ENCODE results near the gene FAT1. TPM values are rescaled to one million over a fixed set of nuclear protein-coding genes. Genes with fewer than 3 reads are reported as not detected.

Gene FAT1
- total RNA-seq, 1 donor from 2014 or later = 344 TPM

DNA sequence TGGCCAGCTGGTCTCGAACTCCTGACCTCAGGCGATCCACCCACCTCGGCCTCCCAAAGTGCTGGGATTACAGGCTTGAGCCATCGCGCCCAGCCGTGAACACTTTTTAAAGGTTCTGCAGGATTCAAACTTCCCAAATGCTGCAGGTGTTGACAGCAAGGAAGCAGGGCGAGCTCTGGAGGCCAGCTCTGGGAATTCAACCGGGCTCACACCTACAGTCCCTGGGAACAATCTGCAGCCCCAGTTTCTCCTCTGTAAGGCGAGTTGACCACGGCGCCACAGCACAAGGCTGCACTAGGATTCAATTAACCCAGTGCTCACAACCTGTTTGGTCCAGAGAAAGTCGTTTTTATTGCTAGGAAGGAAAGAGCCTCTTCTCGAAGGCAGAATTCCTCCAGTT lies 169.9 kb downstream of the FAT1 start:
- Histone ChIP-seq H3K27me3 (ENCODE audit: control insufficient read depth, insufficient read depth, low read length) (peaks cover 4% of the 10 kb centered on the region), H3K36me3 (ENCODE audit: control insufficient read depth, insufficient read depth, low read length) (no peaks in the 10 kb centered on the region), H3K4me3 (ENCODE audit: low read depth, low read length) (no peak overlapping the region)
- TF ChIP-seq, protein P1, sequence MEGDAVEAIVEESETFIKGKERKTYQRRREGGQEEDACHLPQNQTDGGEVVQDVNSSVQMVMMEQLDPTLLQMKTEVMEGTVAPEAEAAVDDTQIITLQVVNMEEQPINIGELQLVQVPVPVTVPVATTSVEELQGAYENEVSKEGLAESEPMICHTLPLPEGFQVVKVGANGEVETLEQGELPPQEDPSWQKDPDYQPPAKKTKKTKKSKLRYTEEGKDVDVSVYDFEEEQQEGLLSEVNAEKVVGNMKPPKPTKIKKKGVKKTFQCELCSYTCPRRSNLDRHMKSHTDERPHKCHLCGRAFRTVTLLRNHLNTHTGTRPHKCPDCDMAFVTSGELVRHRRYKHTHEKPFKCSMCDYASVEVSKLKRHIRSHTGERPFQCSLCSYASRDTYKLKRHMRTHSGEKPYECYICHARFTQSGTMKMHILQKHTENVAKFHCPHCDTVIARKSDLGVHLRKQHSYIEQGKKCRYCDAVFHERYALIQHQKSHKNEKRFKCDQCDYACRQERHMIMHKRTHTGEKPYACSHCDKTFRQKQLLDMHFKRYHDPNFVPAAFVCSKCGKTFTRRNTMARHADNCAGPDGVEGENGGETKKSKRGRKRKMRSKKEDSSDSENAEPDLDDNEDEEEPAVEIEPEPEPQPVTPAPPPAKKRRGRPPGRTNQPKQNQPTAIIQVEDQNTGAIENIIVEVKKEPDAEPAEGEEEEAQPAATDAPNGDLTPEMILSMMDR (IDR thresholded peaks at IDR 0.05; ENCODE audit: insufficient read depth, low read length, poor library complexity, severe bottlenecking) = no peak
- no peak for DNase-seq (ENCODE audit: low read depth)

DNA sequence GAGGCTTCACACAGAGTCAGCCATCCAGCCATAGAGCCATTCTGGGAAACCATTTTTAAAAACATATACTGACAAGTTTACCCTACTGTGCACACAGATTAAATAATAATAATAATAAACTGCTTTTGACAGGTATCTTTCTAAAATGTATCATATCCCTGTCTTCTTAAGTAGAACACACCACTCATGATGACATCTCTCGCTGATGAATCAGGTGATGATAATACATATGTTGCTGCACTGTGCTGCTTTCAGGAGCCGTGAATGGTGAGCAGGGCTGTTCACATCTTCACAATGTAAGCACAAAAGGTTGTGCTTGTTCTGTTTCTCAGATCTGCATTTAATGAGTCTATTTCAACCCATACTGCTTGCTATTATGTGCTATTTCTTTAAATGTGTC lies 171.8 kb downstream of the FAT1 start:
- TF ChIP-seq, protein P1 (IDR thresholded peaks at IDR 0.05; ENCODE audit: insufficient read depth, low read length, poor library complexity, severe bottlenecking) = no peak
- Histone ChIP-seq H3K27me3 (ENCODE audit: control insufficient read depth, insufficient read depth, low read length) (peaks cover 4% of the 10 kb centered on the region), H3K4me3 (ENCODE audit: low read depth, low read length) (no peak overlapping the region), H3K36me3 (ENCODE audit: control insufficient read depth, insufficient read depth, low read length) (no peaks in the 10 kb centered on the region)
- no peak for DNase-seq (ENCODE audit: low read depth)

DNA sequence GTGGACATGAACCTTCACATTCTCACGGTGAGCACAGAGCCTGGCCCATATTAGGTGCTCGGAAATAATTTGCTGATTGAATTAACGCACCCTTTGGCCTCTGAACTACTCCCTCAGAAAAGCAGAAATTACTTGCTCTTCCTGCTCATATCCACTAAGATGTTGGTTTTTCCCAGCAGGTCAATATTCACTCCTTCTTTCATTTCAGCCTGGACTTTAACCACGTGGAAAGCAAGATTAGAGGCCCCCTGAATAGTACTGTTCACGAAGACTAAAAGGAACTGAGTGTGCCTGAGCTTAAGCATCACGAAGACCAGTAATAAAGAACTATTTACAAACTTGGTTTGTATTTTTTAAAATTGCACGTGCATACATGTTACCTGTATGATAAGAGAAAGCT lies 178.2 kb downstream of the FAT1 start:
- no peaks in the 10 kb centered on the region for H3K27me3 ChIP-seq (ENCODE audit: control insufficient read depth, insufficient read depth, low read length)
- no peak for DNase-seq (ENCODE audit: low read depth)
- TF ChIP-seq, protein P1 (IDR thresholded peaks at IDR 0.05; ENCODE audit: insufficient read depth, low read length, poor library complexity, severe bottlenecking) = no peak
- no peaks in the 10 kb centered on the region for H3K36me3 ChIP-seq (ENCODE audit: control insufficient read depth, insufficient read depth, low read length)
- H3K4me3 ChIP-seq (ENCODE audit: low read depth, low read length) = no peak overlapping the region

DNA sequence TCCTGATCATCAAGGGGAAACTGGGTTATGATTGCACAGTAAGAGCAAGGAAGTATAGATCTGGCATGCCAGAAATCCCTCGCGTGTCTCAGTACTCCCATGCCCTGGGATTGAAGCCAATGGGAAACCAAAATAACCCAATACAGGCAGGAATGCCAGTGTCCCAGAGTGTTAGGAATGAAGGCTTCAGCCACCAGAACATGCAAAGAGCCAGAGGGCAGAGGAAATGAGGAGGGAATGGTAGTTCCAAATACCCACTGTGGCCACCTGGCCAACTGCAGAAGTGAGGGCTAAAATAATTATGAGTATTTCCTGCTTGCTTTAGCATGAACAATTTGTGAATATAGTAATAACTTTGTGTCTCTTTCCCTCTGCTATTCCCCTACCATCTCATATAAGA lies 180.4 kb downstream of the FAT1 start:
- Histone ChIP-seq H3K4me3 (ENCODE audit: low read depth, low read length) (no peak overlapping the region), H3K27me3 (ENCODE audit: control insufficient read depth, insufficient read depth, low read length) (no peaks in the 10 kb centered on the region), H3K36me3 (ENCODE audit: control insufficient read depth, insufficient read depth, low read length) (no peaks in the 10 kb centered on the region)
- TF ChIP-seq, protein P1 (IDR thresholded peaks at IDR 0.05; ENCODE audit: insufficient read depth, low read length, poor library complexity, severe bottlenecking) = no peak
- DNase-seq (ENCODE audit: low read depth) = no peak

DNA sequence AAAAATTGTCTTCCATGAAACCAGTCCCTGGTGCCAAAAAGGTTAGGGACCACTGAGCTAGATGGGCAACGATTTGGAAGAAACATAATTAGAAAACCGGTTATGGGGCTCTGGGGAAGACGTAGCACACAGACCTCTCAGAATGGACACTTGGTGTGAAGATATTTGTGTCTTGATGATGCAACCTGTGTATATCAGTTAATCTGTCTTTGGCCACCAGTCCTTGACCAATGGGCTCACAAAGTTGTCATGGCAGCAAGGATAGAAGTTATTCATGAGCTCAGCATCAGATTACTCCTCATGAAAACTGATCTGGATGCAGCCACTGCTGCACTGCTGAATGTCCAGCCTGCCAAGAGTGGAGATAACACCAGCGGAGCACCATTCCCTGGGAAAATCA lies 181.9 kb downstream of the FAT1 start:
- TF ChIP-seq, protein P1 (IDR thresholded peaks at IDR 0.05; ENCODE audit: insufficient read depth, low read length, poor library complexity, severe bottlenecking) = no peak
- no peak for DNase-seq (ENCODE audit: low read depth)
- no peak overlapping the region for H3K4me3 ChIP-seq (ENCODE audit: low read depth, low read length)
- no peaks in the 10 kb centered on the region for H3K27me3 ChIP-seq (ENCODE audit: control insufficient read depth, insufficient read depth, low read length)
- no peaks in the 10 kb centered on the region for H3K36me3 ChIP-seq (ENCODE audit: control insufficient read depth, insufficient read depth, low read length)

DNA sequence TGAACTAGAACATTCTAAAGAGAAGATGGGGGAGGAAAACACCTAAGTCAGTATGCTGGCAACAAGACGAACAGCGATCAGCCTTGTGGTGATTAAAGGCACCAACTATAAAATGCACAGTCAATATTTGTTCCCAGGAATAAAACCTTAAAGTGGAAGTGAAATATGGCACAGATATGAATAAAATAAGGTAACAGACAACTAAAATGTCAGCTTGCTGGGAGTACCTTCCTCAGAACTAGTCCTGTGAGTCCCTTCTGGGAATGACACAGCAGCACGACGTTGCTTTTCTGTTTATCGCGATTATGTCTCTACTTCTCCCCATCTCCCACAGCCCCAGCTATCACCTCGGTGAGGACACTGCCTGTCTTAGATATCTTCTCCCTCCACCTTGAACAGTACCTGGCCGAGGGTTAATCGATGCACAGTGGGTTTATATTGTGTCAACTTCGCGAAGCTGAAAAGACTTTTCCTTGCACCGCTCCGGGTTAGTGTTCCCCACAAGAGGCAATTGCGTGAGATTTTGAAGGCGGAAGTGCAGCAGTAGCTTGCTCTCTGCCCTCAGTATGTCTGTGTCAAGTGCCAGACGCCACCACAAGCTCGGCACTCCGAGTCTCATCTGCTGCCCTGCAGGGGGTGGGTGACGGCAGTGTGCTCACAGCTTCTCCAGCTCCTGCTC lies 185.7 kb downstream of the FAT1 start:
- Histone ChIP-seq H3K4me3 (ENCODE audit: low read depth, low read length) (no peak overlapping the region), H3K36me3 (ENCODE audit: control insufficient read depth, insufficient read depth, low read length) (no peaks in the 10 kb centered on the region), H3K27me3 (ENCODE audit: control insufficient read depth, insufficient read depth, low read length) (no peaks in the 10 kb centered on the region)
- TF ChIP-seq, protein P1 (IDR thresholded peaks at IDR 0.05; ENCODE audit: insufficient read depth, low read length, poor library complexity, severe bottlenecking) = no peak
- no peak for DNase-seq (ENCODE audit: low read depth)

All from kidney epithelial cell (primary cell).